Lung (tissue), 12 donors: ENCODE results near the gene SPSB4. TPM values are rescaled to one million over a fixed set of nuclear protein-coding genes. Genes with fewer than 3 reads are reported as not detected.

ENCODE experiments used
- ATAC-seq: fragments of 200-7000 bp; cut with Tn5 transposase; one replicate; pipeline ENCODE4 v1.9.1; 2020; ENCODE audit warnings: moderate number of reproducible peaks; ENCODE audit not compliant: insufficient read depth, low FRiP score
- DNase-seq, 3 donors: peaks; one replicate each; pipeline ENCODE4 v3.0.0-alpha.2; 2013 to 2017
- H3K27ac ChIP-seq, 2 donors: one replicate each; pipeline ENCODE4 v1.5.1; 2013; ENCODE audit warnings: mild to moderate bottlenecking in 2 of 2, moderate library complexity in 2 of 2, control low read depth in 1 of 2, inconsistent platforms in 1 of 2, low read depth in 1 of 2, low read length in 1 of 2
- H3K27me3 ChIP-seq, 3 donors: one replicate each; pipeline ENCODE4 v1.5.1; 2013; ENCODE audit warnings: low read length in 2 of 3; ENCODE audit not compliant: control insufficient read depth in 3 of 3, insufficient read depth in 3 of 3
- H3K36me3 ChIP-seq, 4 donors: one replicate each; pipeline ENCODE4 v1.5.1; 2013; ENCODE audit warnings: low read length in 4 of 4, mild to moderate bottlenecking in 1 of 4, moderate library complexity in 1 of 4; ENCODE audit not compliant: control insufficient read depth in 4 of 4, insufficient read depth in 4 of 4
- H3K4me1 ChIP-seq, 5 donors: one replicate each; pipeline ENCODE4 v1.5.1; 2013; ENCODE audit warnings: low read length in 5 of 5, mild to moderate bottlenecking in 2 of 5, moderate library complexity in 1 of 5; ENCODE audit not compliant: control insufficient read depth in 5 of 5, insufficient read depth in 5 of 5
- H3K4me3 ChIP-seq: one replicate; pipeline ENCODE4 v1.5.1; 2013; ENCODE audit warnings: mild to moderate bottlenecking, control low read depth, moderate library complexity
- H3K9ac ChIP-seq, 2 donors: one replicate each; pipeline ENCODE4 v1.5.1; 2013; ENCODE audit warnings: low read length in 2 of 2, control low read depth in 1 of 2; ENCODE audit not compliant: insufficient read depth in 1 of 2
- H3K9me3 ChIP-seq, 4 donors: one replicate each; pipeline ENCODE4 v1.5.1; 2013; ENCODE audit warnings: low read length in 3 of 4, mild to moderate bottlenecking in 1 of 4, moderate library complexity in 1 of 4; ENCODE audit not compliant: control insufficient read depth in 4 of 4, insufficient read depth in 3 of 4
- WGBS, 2 donors: extraction: QIAGEN DNeasy Blood & Tissue Kit; methylation state at CpG; one replicate each; pipeline ENCODE4 v1.1.7; 2013; 5-methylcytosine and 5-hydroxymethylcytosine counted together
- polyA plus RNA-seq, 2 donors: library from polyadenylated mRNA; stranded (reverse); fragments of 200-250 nt; gene quantifications; one replicate each; pipeline ENCODE4 v1.2.1, GENCODE V29; 2013
- total RNA-seq, 2 donors: library from RNA; depleted of rRNA in 1 of 2; stranded (reverse); fragments of >200 nt in 1 of 2; gene quantifications; one replicate each; pipeline ENCODE4 v1.2.1, GENCODE V29; 2014 to 2021
- TF ChIP-seq, protein P1 (sequence below): IDR thresholded peaks from 2 replicates; pipeline ENCODE4 v1.5.1; 2012; ENCODE audit warnings: mild to moderate bottlenecking; ENCODE audit errors: control extremely low read depth, extremely low read depth
- donor health status: control.
- donor health status: control.
- donor health status: Bipolar disorder and iron deficiency.
- donor health status: healthy.
- donor health status: DM: yes; HTN: yes; CAD: no.

Gene SPSB4
- total and polyA plus RNA-seq, 4 donors: 0.25 to 4.4 (median 1.5) TPM

DNA sequence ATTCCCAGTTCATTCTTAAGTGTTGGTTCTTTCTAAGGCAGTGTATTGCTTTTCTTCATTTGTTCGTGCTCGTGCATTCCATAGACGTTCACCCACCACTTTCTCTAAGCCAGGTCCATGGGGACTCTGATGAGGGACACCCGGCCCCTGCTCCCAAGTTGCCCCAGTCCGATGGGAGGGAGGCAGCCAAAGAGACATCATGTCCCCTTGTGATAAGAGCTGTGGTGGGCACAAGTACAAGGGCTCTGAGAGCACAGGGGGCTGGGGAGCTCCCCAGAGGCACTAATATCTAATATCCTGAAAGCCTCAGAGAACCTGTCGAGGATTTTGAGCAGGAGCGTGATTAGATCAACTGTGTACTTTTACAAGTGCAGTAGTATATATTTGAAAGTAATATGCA, 6.3 kb downstream of the SPSB4 start:
- peaks cover 0 to 15% (median 0%) of the 10 kb centered on the region in 3 donors for H3K27me3 ChIP-seq
- TF ChIP-seq, protein P1, sequence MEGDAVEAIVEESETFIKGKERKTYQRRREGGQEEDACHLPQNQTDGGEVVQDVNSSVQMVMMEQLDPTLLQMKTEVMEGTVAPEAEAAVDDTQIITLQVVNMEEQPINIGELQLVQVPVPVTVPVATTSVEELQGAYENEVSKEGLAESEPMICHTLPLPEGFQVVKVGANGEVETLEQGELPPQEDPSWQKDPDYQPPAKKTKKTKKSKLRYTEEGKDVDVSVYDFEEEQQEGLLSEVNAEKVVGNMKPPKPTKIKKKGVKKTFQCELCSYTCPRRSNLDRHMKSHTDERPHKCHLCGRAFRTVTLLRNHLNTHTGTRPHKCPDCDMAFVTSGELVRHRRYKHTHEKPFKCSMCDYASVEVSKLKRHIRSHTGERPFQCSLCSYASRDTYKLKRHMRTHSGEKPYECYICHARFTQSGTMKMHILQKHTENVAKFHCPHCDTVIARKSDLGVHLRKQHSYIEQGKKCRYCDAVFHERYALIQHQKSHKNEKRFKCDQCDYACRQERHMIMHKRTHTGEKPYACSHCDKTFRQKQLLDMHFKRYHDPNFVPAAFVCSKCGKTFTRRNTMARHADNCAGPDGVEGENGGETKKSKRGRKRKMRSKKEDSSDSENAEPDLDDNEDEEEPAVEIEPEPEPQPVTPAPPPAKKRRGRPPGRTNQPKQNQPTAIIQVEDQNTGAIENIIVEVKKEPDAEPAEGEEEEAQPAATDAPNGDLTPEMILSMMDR: no peak
- H3K4me3 ChIP-seq: no peak overlapping the region
- no peaks in the 10 kb centered on the region for H3K36me3 ChIP-seq
- DNase-seq (no peak), ATAC-seq (no peak)
- no peak overlapping the region for H3K9ac ChIP-seq
- peaks cover 0 to 3% (median 0%) of the 10 kb centered on the region in 4 donors for H3K9me3 ChIP-seq
- no peak overlapping the region for H3K27ac ChIP-seq
- H3K4me1 ChIP-seq: peaks cover 0 to 39% (median 5%) of the 10 kb centered on the region in 5 donors
- 87 to 90% methylated on average over 7 of the region's 7 CpGs for WGBS, 2 donors

DNA sequence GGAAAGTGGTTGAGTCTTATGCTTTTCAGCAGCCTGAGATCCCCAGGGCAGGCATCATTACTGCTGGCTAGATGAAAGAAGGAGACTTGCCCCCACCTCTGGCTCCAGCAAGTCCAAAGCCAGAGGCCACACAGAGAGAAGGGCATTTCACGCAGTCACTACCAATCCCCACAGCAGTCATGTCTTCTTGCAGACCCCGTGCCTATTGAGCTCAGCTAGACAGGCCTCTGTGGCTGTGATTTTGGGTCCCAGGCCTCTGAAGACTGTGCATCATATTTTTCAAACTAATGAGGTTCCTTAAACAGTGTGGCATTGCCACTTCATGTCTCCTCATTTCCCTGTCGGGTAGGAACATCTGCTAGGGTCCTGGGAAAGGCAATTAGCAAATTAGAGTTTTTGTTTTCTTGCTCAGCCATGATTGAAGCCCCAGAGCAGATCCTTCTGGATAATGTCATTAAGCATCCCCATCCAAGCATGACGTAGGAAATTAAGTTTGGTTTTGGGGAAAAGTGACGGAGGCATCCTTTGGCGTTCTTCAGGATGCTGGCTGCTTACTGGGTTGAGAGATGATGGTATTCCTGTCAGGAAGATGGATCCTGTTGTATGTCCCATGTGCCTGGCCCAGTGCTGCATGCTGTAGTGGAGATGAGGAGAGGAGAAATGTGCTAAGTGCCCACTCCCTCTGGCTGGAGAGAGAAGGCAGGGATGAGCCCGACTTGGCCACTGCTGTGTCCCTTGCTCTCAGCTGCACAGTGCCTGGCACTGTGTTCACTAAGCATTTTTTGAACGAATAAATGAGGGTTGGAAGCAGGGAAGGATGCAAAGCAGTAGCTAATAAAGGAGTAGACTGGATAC, 7.0 kb downstream of the SPSB4 start:
- WGBS, 2 donors: 90 to 92% methylated on average over 8 of the region's 8 CpGs
- no peak overlapping the region for H3K9ac ChIP-seq
- no peak for ATAC-seq
- no peaks in the 10 kb centered on the region for H3K36me3 ChIP-seq
- no peak overlapping the region for H3K4me3 ChIP-seq
- H3K27ac ChIP-seq: no peak overlapping the region
- peaks cover 0 to 10% (median 0%) of the 10 kb centered on the region in 3 donors for H3K27me3 ChIP-seq
- peaks cover 0 to 36% (median 5%) of the 10 kb centered on the region in 5 donors for H3K4me1 ChIP-seq
- TF ChIP-seq, protein P1: no peak
- DNase-seq: no peak
- H3K9me3 ChIP-seq: no peaks in the 10 kb centered on the region

DNA sequence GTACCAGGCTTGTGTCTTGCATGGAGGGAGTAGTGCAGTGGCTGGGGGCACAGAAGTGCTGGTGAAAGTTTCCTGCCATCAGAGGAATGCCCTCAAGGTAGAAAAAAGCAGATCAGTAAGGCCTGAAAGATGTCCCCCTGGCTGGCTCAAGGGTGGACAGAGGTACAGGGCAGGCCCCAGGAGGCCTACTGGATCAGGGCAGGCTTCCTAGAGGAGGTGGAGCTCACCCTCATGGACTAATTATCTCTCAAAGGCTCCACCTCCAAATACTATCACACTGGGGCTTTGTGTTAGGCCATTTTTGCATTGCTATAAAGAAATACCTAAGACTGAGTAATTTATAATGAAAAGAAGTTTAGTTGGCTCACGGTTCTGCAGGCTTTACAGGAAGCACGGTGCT, 7.8 kb downstream of the SPSB4 start:
- DNase-seq: no peak
- Histone ChIP-seq H3K9ac (no peak overlapping the region), H3K9me3 (no peaks in the 10 kb centered on the region), H3K4me1 (peaks cover 0 to 36% (median 5%) of the 10 kb centered on the region in 5 donors), H3K4me3 (no peak overlapping the region), H3K27me3 (peaks cover 0 to 4% (median 0%) of the 10 kb centered on the region in 3 donors), H3K27ac (no peak overlapping the region), H3K36me3 (no peaks in the 10 kb centered on the region)
- 87% methylated on average over 2 of the region's 2 CpGs for WGBS, 2 donors
- TF ChIP-seq, protein P1: no peak
- no peak for ATAC-seq
